ENCODE data around the gene EPHA4.

- TF ChIP-seq CTCF (IDR thresholded peaks at IDR 0.05) (no peak), ESRRA (IDR thresholded peaks at IDR 0.05; ENCODE audit: borderline replicate concordance, low read length) (no peak), MAX (IDR thresholded peaks at IDR 0.05) (no peak), HOXA7 (CRISPR knock-in tag; IDR thresholded peaks at IDR 0.05) (no peak)
These were observed 156.3 kb downstream of the EPHA4 start for GRCh38 chr2:221415789-221416188.
